Omental fat pad (tissue), 4 donors: ENCODE measurements around the gene DAPK1. TPM values are rescaled to one million over a fixed set of nuclear protein-coding genes. Genes with fewer than 3 reads are reported as not detected.

Experiments used
- ATAC-seq: fragments of 150-250 bp; one replicate; pipeline ENCODE4 v1.9.1; 2016; ENCODE audit warnings: mild to moderate bottlenecking, moderate library complexity; ENCODE audit not compliant: low FRiP score
- DNase-seq: peaks from one replicate; pipeline ENCODE4 v3.0.0-alpha.2; 2019; ENCODE audit warnings: low spot score
- CTCF ChIP-seq, 3 donors: fragments of 450-650 bp; IDR thresholded peaks; one replicate each; pipeline ENCODE4 v1.5.1; 2016 to 2017; ENCODE audit warnings: antibody characterized with exemption in 3 of 3, mild to moderate bottlenecking in 3 of 3, moderate library complexity in 2 of 3
- total RNA-seq, 4 donors: library from RNA; depleted of rRNA; stranded (reverse); fragments of >200 nt; gene quantifications; one replicate each; pipeline ENCODE4 v1.1.0, GENCODE V29; 2016

Gene DAPK1
- total RNA-seq, 4 donors from 2014 or later: 56.1 to 214 (median 88.1) TPM

GRCh38 chr9:87594662-87595061, 97.0 kb downstream of the DAPK1 start:
- DNase-seq (no peak), ATAC-seq (peak; percentile 20)
- no peak for TF ChIP-seq CTCF (IDR thresholded peaks at IDR 0.05)

DNA sequence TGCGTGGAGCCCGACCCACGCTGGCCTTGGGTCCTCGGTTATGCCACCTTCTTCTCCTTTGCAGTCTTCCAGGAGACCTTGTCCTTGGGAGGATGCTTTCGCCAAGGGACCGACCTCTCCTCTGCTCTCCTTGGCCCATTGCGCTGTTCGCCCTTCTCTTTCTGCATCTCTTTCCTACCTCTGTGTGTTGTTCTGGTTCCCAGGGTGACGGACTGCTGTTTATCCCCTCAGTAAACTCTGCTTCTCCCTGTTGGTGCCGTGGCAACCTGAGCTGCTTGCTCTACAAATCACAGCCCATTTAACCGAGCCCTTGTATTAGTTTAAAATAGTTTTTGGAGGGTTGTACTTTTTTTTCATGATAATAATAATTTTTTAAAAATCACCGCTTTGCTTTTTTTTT, 97.9 kb downstream of the DAPK1 start:
- ATAC-seq (no peak), DNase-seq (no peak)

GRCh38 chr9:87596862-87597261, 99.2 kb downstream of the DAPK1 start:
- ATAC-seq: no peak
- DNase-seq: no peak
- TF ChIP-seq CTCF (IDR thresholded peaks at IDR 0.05): no peak

More for the DNA sequence above, 97.9 kb downstream of the DAPK1 start:
- TF ChIP-seq CTCF (IDR thresholded peaks at IDR 0.05): no peak

DNA sequence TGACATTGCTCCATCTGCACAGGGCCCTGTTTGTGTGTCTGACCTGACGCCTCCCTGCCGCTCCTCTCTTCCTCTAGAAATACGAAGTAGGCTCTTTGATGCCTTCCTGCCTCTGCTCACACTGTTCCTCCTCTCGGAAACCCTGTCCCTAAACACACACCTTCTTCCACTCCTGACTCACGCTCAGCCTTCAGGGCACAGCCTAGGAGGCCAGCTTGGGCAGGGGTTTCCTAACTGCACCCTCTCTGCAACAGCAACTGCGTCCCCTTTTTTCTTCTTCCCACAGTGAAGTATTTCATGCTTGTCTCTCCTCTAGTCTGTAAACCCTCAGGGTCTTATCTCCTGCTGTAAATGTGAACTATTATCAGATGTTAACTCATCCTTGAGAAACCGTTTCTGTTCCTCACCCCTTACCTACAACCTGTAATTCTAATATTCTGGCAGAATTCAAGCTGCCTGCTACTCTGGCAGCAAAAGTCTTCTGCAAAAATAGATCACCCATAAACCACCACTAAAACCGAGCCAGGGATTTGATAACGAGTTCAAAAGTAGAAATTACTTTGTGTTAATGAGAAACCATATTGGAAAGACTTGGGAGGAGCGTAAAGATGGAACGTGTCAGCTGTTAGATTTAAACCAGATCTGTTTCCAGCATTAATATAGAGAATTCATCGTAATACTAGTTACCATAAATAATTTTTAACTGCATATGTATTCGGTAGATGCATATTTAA, 100.2 kb downstream of the DAPK1 start:
- ATAC-seq (no peak), DNase-seq (no peak)
- TF ChIP-seq CTCF (IDR thresholded peaks at IDR 0.05): no peak

GRCh38 chr9:87599901-87600610, 102.4 kb downstream of the DAPK1 start:
- no peak for DNase-seq
- peak; percentile 79 for ATAC-seq
- no peak for TF ChIP-seq CTCF (IDR thresholded peaks at IDR 0.05)

GRCh38 chr9:87601176-87601575, 103.5 kb downstream of the DAPK1 start:
- DNase-seq (no peak), ATAC-seq (no peak)

More at GRCh38 chr9:87601176-87601575, 103.5 kb downstream of the DAPK1 start:
- no peak for TF ChIP-seq CTCF (IDR thresholded peaks at IDR 0.05)
